Stimulated activated CD8-positive, alpha-beta memory T cell treated with anti-CD3 and anti-CD28 coated beads, Interleukin-4, amount 100 ng/mL, for 1 hour (primary cell): ENCODE measurements around the gene EMC8.

Experiments used
- DNase-seq, 2 donors: peaks; one replicate each; pipeline ENCODE4 v3.0.0-alpha.2; 2020; ENCODE audit warnings: low read depth in 2 of 2, low spot score in 1 of 2

The EMC8 gene

GRCh38 chr16:85784813-85785212 is 14.5 kb downstream of the EMC8 start:
- no peak for DNase-seq

DNA sequence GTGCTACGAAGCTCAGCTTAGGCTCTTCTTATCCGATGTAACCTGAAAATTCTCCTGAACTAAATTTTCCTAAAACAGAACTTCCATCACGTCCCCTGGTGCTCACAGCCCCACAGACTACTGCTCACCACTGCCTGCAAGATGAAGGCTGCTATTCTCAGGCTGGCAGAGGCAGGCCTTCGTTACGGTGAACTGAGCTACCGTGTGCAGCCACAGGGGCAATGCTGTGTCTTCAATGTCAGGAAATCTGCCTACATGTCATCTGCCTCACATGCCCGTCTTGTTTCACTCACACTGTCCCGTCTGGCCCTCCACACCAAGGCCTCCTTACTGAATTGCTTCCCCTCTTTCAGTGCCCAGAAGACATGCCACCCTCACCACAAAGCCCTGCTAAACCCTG is 15.9 kb downstream of the EMC8 start:
- no peak for DNase-seq

DNA sequence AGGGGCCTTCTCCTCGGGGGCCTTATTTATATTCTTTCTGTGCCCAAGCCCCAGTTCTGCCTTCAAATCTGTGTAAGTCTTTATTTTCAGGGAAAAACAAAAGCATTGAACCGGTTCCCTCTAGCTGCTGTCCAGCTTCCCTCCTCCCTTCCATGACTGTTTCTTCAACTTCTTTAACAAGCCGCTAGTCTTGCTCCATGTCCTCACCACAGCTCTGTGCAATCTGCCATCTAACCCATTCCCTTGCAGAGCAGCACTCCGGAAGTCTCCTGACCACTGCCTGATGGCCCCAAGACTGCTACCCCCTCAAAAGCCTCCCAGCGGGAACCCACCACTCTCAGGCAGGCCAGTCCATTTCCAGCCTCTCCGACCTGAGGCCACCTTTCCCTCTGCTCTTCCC is 16.9 kb downstream of the EMC8 start:
- no peak for DNase-seq

- no peak for DNase-seq
Measured at GRCh38 chr16:85781695-85782370, 17.5 kb downstream of the EMC8 start.

DNA sequence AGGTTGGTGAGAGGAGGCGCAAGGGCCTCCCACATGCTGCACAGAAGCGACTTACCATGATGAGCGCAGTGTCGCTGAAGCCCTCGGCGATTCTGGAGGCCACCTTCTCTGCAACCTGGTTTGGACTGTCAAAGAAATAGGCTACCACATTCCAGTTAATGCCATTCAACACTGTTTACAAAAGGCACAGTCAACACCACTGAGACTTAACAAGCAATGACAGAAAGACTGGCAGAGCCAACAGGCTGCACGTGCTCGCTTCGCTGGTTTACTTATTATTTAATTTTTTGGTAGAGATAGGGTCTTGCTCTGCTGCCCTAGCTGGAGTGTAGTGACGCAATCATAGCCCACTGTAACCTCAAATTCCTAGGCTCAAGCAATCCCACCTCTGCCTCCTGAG is 18.2 kb downstream of the EMC8 start:
- DNase-seq: no peak

GRCh38 chr16:85780281-85780680 is 19.1 kb downstream of the EMC8 start:
- no peak for DNase-seq

GRCh38 chr16:85778873-85779272 is 20.5 kb downstream of the EMC8 start:
- DNase-seq: no peak

GRCh38 chr16:85777583-85778310 is 21.6 kb downstream of the EMC8 start:
- DNase-seq: no peak

GRCh38 chr16:85774811-85775210 is 24.5 kb downstream of the EMC8 start:
- no peak for DNase-seq

GRCh38 chr16:85774136-85774535 is 25.2 kb downstream of the EMC8 start:
- DNase-seq: no peak

DNA sequence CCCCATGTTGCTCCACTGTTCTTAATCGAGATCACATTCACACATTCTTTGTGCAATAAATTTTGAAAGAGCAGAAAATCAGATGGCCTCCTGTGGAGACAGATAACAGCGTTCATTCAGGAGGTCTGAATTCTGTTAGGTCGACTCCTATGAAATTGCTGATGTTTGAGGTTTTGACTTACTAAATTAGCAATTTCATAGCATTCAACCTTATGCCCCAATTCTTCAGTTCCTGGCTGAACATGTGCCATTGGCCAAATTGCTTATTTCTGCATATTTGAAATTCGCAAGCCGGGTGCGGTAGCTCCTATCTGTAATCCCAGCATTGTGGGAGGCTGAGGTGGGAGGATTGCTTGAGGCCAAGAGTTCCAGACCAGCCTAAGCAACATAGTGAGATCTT is 26.3 kb downstream of the EMC8 start:
- no peak for DNase-seq

DNA sequence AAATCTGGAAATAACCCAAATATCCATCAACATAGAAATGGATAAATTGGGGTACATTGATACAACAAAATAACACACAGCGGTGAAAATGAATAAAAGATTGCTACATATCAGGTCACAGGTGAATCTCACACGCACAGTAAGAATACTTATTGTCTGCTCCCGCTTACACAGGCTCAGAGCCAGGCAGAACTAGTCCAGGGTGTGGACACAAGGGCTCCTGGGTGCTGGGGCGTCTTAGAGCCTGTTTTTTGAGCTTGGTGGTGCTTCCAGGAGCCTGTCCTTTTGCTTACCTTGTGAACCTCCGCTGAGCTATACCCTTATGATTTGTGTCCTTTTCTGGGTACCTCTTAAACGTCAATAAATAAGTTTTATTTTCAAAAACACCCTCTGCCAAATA is 28.6 kb downstream of the EMC8 start:
- DNase-seq: no peak

GRCh38 chr16:85768199-85768598 is 31.1 kb downstream of the EMC8 start:
- no peak for DNase-seq

DNA sequence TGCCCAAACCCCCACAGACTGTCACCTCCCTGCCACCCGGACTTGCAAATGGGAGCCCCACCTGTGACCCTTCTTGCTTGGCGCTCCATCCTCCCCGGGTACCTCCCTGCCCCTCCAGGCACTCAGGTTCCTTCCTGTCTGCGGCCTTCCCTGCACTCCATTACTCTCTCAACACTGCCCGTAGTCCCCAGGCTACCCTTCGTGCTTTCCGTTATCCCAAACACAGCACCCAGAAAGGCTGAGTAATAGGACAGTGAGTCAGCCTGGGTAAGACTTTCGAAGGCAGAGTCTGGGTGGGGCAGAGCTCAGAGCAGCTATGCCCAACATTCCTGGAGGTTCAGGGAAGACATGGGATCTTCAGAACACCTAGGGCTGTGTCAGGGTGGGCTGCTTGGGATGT is 31.8 kb downstream of the EMC8 start:
- no peak for DNase-seq

- DNase-seq: no peak
Measured at GRCh38 chr16:85765767-85766166, 33.6 kb downstream of the EMC8 start.

GRCh38 chr16:85765211-85765610 is 34.1 kb downstream of the EMC8 start:
- DNase-seq: no peak

DNA sequence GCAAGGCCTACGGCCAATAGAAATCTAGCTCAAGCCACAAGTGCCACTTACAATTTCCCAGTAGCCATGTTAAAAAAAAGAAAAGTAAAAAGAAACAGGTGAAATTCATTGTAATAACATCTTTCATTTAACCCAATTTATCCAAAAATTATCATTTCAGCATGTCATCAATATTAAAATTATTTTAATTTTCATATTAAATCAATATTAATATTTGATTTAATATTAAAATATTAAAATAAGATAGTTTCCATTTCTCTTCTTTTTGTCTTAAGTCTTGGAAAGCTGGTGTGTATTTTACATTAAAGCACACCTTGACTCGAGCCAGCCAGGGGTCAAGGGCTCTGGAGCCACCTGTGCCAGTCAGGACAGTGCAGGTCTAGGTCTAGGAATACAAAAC is 35.7 kb downstream of the EMC8 start:
- DNase-seq: no peak

- no peak for DNase-seq
Measured at GRCh38 chr16:85762970-85763369, 36.4 kb downstream of the EMC8 start.

- DNase-seq: no peak
Measured at GRCh38 chr16:85761861-85762260, 37.5 kb downstream of the EMC8 start.

- DNase-seq: no peak
Measured at GRCh38 chr16:85759631-85760419, 39.5 kb downstream of the EMC8 start.

- DNase-seq: no peak
Measured at GRCh38 chr16:85759136-85759535, 40.2 kb downstream of the EMC8 start.

DNA sequence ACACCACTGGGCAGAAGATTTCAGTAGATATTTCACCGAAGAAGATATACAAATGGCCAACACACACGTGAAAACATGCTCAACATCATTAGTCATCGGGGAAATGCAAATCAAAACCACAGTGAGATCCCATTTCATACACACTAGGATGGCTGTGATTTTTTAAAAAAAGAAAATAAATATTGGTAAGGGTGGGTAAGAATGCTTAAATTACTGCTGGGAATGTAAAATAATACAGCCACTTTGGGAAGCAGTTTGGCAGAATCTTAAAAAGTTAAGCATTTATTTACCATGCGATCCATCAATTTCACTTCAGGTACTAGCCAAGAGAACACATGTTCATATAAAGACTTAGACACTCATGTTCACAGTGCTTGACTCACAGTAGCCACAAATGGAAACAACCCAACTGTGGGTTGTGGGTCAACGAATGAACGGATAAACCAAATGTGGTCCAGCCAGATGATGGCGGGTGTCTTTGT is 42.0 kb downstream of the EMC8 start:
- DNase-seq: no peak
